GM19397 (cell line): ENCODE results near the gene ACBD6.

Experiments used
- ATAC-seq: cut with Tn5 transposase; IDR thresholded peaks from one replicate; pipeline ENCODE4 v1.9.1; 2021; ENCODE audit warnings: mild to moderate bottlenecking, moderate library complexity; ENCODE audit not compliant: unreplicated experiment

The ACBD6 gene

GRCh38 chr1:180527101-180527669 lies 24.8 kb upstream of the ACBD6 start:
- ATAC-seq, result no peak

GRCh38 chr1:180525715-180526039 lies 23.3 kb upstream of the ACBD6 start:
- no peak for ATAC-seq

- ATAC-seq, result no peak
These were observed 22.7 kb upstream of the ACBD6 start for GRCh38 chr1:180524915-180525714.

- no peak for ATAC-seq
These were observed 22.0 kb upstream of the ACBD6 start for GRCh38 chr1:180524160-180524914.

GRCh38 chr1:180522213-180522515 lies 19.8 kb upstream of the ACBD6 start:
- no peak for ATAC-seq

GRCh38 chr1:180521474-180522212 lies 19.3 kb upstream of the ACBD6 start:
- no peak for ATAC-seq

- ATAC-seq, result no peak
These were observed 17.5 kb upstream of the ACBD6 start for GRCh38 chr1:180519846-180520245.

- peak; percentile 78 for ATAC-seq
These were observed 13.5 kb upstream of the ACBD6 start for GRCh38 chr1:180515857-180516388.

GRCh38 chr1:180515364-180515763 lies 13.0 kb upstream of the ACBD6 start:
- no peak for ATAC-seq

- no peak for ATAC-seq
These were observed 11.2 kb upstream of the ACBD6 start for GRCh38 chr1:180513531-180513930.

- no peak for ATAC-seq
These were observed 8.5 kb upstream of the ACBD6 start for GRCh38 chr1:180510882-180511281.

GRCh38 chr1:180508725-180509097 lies 6.3 kb upstream of the ACBD6 start:
- ATAC-seq, result no peak

- no peak for ATAC-seq
These were observed 5.7 kb upstream of the ACBD6 start for GRCh38 chr1:180507795-180508724.

GRCh38 chr1:180505732-180506335 lies 3.5 kb upstream of the ACBD6 start:
- no peak for ATAC-seq

GRCh38 chr1:180504186-180504585 lies 1.8 kb upstream of the ACBD6 start:
- no peak for ATAC-seq

GRCh38 chr1:180503280-180503862 lies 994 bp upstream of the ACBD6 start:
- ATAC-seq, result no peak

- peak; percentile 23 for ATAC-seq
These were observed 464 bp downstream of the ACBD6 start for GRCh38 chr1:180501865-180502360.

- ATAC-seq, result no peak
These were observed 1.7 kb downstream of the ACBD6 start for GRCh38 chr1:180500689-180501088.

- ATAC-seq, result no peak
These were observed 3.8 kb downstream of the ACBD6 start for GRCh38 chr1:180498594-180498993.
